Naive thymus-derived CD4-positive, alpha-beta T cell (primary cell): ENCODE data around the gene MALRD1. TPM values are rescaled to one million over a fixed set of nuclear protein-coding genes. Genes with fewer than 3 reads are reported as not detected.

Experiments used
- ATAC-seq: fragments of 150-1000 bp; cut with Tn5 transposase; 2 replicates; pipeline ENCODE4 v1.10.0; 2021; ENCODE audit warnings: mild to moderate bottlenecking, moderate library complexity
- CTCF ChIA-PET: fragments of 350-600 bp; sonication (Branson Sonifier 250); formaldehyde crosslinking; loops from one replicate; lab custom pipeline; 2021; ENCODE audit warnings: antibody characterized with exemption; lab: Charles Lee
- POLR2A ChIA-PET: fragments of 350-600 bp; sonication (Branson Sonifier 250); formaldehyde crosslinking; loops from one replicate; lab custom pipeline; 2021; ENCODE audit warnings: antibody characterized with exemption, inconsistent platforms; lab: Charles Lee
- DNase-seq, 9 donors: peaks; one replicate each; pipeline versions ENCODE4 v3.0.0 to v3.0.0-alpha.2; 2020 to 2022; ENCODE audit warnings: mixed read lengths in 1 of 9
- H3K27ac ChIP-seq: one replicate; pipeline ENCODE4 v1.7.0; 2013; ENCODE audit warnings: mild to moderate bottlenecking, low read depth, low read length, moderate library complexity
- H3K27me3 ChIP-seq, 2 donors: one replicate each; pipeline ENCODE4 v1.7.0; 2013; ENCODE audit warnings: low read length in 2 of 2, mild to moderate bottlenecking in 2 of 2, moderate library complexity in 2 of 2; ENCODE audit not compliant: control insufficient read depth in 2 of 2, insufficient read depth in 2 of 2
- H3K36me3 ChIP-seq, 3 experiments: 1 replicate in 2 of 3; 2 replicates in 1 of 3; pipeline ENCODE4 v1.7.0; 2013; ENCODE audit warnings: low read length in 3 of 3, mild to moderate bottlenecking in 3 of 3, moderate library complexity in 1 of 3; ENCODE audit not compliant: insufficient read depth in 3 of 3, control insufficient read depth in 2 of 3
- H3K4me1 ChIP-seq, 2 donors: one replicate each; pipeline ENCODE4 v1.7.0; 2013; ENCODE audit warnings: low read length in 2 of 2, mild to moderate bottlenecking in 2 of 2, moderate library complexity in 1 of 2; ENCODE audit not compliant: control insufficient read depth in 2 of 2, insufficient read depth in 2 of 2
- H3K4me3 ChIP-seq: 2 replicates; pipeline ENCODE4 v1.7.0; 2013; ENCODE audit warnings: mild to moderate bottlenecking, low read length
- H3K9me3 ChIP-seq, 3 experiments: 1 replicate in 2 of 3; 2 replicates in 1 of 3; pipeline ENCODE4 v1.7.0; 2013; ENCODE audit warnings: low read length in 3 of 3; ENCODE audit not compliant: control insufficient read depth in 2 of 3
- H3K27ac Mint-ChIP-seq, 9 donors: one replicate each; pipeline ENCODE4 v1.8.0; 2020 to 2022; ENCODE audit warnings: mixed read lengths in 9 of 9, mild to moderate bottlenecking in 8 of 9, moderate library complexity in 5 of 9, inconsistent platforms in 2 of 9
- H3K27me3 Mint-ChIP-seq, 5 donors: one replicate each; pipeline ENCODE4 v1.8.0; 2021 to 2022; ENCODE audit warnings: mixed read lengths in 5 of 5, mild to moderate bottlenecking in 1 of 5
- H3K36me3 Mint-ChIP-seq, 5 donors: one replicate each; pipeline ENCODE4 v1.8.0; 2020 to 2022; ENCODE audit warnings: mixed read lengths in 5 of 5, mild to moderate bottlenecking in 3 of 5, inconsistent platforms in 1 of 5
- H3K4me1 Mint-ChIP-seq, 7 donors: one replicate each; pipeline ENCODE4 v1.8.0; 2020 to 2022; ENCODE audit warnings: mixed read lengths in 7 of 7, mild to moderate bottlenecking in 3 of 7, inconsistent platforms in 1 of 7
- H3K4me3 Mint-ChIP-seq, 10 donors: one replicate each; pipeline ENCODE4 v1.8.0; 2020 to 2022; ENCODE audit warnings: mild to moderate bottlenecking in 10 of 10, mixed read lengths in 10 of 10, moderate library complexity in 6 of 10, inconsistent platforms in 2 of 10
- H3K9me3 Mint-ChIP-seq, 11 donors: one replicate each; pipeline ENCODE4 v1.8.0; 2020 to 2022; ENCODE audit warnings: mixed read lengths in 11 of 11, mild to moderate bottlenecking in 4 of 11, inconsistent platforms in 1 of 11, moderate library complexity in 1 of 11
- intact Hi-C, 2 donors: fragments of 100-400 bp; cut with micrococcal nuclease; formaldehyde crosslinking; loops; one replicate each; pipeline ENCODE4 v1.15.1; 2023
- polyA plus RNA-seq, 2 donors: library from polyadenylated mRNA; unstranded; fragments of 300-500 nt; fragmentation: Illumina TruSeq; gene quantifications; one replicate each; pipeline ENCODE4 v1.2.3, GENCODE V29; 2021
- total RNA-seq, 6 experiments: library from RNA in 5 of 6; stranded (reverse) in 5 of 6; gene quantifications; 1 replicate in 5 of 6; 2 replicates in 1 of 6; pipeline ENCODE4 v1.2.3 and lab custom pipeline; 2021 to 2026

MALRD1 gene
- total and polyA plus RNA-seq, 7 experiments from 2014 or later = 0.16 to 1.1 TPM; not detected in 5

DNA sequence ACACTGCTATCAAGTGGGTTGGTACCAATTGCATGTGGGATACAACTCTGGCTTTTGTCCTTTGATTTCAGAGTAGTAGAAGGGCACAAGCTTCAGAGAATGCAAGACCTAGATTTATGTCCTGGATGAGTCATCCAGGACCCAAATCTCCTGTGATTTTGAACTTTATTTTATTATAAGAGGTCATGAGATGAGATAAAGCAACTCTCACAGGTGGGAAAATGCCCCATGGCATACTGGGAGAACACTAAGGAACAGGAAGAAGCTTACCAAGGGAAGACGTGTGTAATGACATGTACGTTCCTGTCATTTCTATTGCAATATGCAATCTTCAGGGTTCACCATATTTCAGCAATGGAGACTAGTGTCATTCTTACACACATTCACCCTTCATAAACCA lies 966 bp downstream of the MALRD1 start:
- no peaks in the 10 kb centered on the region for H3K4me1 Mint-ChIP-seq
- H3K4me3 Mint-ChIP-seq = no peak overlapping the region
- intact Hi-C loops = no loop called here
- ChIA-PET CTCF (no interaction called here), POLR2A (no interaction called here)
- H3K36me3 ChIP-seq = no peaks in the 10 kb centered on the region
- H3K27me3 Mint-ChIP-seq = no peaks in the 10 kb centered on the region
- no peaks in the 10 kb centered on the region for H3K36me3 Mint-ChIP-seq
- peaks cover 0 to 24% (median 6%) of the 10 kb centered on the region in 11 donors for H3K9me3 Mint-ChIP-seq
- ATAC-seq = no peak
- no peak for DNase-seq
- H3K27ac Mint-ChIP-seq = no peak overlapping the region
- H3K4me3 ChIP-seq = no peak overlapping the region
- no peaks in the 10 kb centered on the region for H3K27me3 ChIP-seq
- no peaks in the 10 kb centered on the region for H3K9me3 ChIP-seq
- no peaks in the 10 kb centered on the region for H3K4me1 ChIP-seq
- no peak overlapping the region for H3K27ac ChIP-seq

DNA sequence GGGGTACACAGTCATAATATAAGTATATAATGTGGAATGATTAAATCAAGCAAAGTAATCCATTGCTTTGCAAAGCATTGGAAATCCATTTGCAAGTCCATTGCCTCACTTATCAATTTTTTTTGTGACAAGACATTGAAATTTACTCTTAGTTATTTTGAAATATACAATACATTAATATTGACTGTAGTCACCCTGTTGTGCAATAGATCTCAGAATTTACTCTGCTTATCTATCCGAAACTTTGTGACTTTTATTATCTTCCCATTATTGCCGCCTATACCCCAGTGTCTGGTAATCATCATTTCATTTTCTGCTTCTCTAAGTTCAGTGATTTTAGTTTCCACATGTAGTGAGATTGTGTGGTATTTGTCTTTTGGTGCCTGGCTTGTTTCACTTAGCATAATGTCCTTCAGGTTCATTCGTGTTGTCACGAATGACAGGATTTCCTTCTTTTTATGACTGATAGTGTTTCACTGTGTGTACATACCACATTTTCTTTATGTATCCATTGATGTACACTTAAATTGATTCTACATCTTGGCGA lies 5.8 kb downstream of the MALRD1 start:
- Histone ChIP-seq H3K4me1 (no peaks in the 10 kb centered on the region), H3K27ac (no peak overlapping the region), H3K36me3 (no peaks in the 10 kb centered on the region), H3K27me3 (no peaks in the 10 kb centered on the region), H3K9me3 (no peaks in the 10 kb centered on the region), H3K4me3 (no peak overlapping the region)
- DNase-seq (no peak), ATAC-seq (no peak)
- H3K27me3 Mint-ChIP-seq = no peaks in the 10 kb centered on the region
- H3K4me1 Mint-ChIP-seq = no peaks in the 10 kb centered on the region
- peaks cover 0 to 20% (median 3%) of the 10 kb centered on the region in 11 donors for H3K9me3 Mint-ChIP-seq
- CTCF ChIA-PET = no interaction called here
- no peaks in the 10 kb centered on the region for H3K36me3 Mint-ChIP-seq
- POLR2A ChIA-PET = no interaction called here
- intact Hi-C loops = no loop called here
- no peak overlapping the region for H3K27ac Mint-ChIP-seq
- no peak overlapping the region for H3K4me3 Mint-ChIP-seq

DNA sequence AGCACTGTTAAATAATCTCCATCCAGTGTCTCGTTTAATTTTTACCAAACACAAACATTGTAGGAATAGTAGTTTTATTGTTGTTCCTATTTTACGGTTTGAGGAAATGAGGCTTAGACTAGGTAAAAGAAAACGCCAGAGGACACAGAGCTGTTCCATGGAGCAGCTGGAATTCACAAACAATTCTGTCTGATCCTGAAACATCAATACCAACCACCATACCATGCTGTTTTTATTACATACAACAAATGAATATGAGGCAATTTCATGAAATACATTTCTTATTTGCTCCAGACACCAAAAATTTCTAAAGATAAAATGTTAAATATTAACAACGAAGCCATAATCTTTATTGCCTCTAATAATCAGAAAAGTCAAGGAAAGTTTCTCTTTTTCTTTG lies 9.4 kb downstream of the MALRD1 start:
- no peak overlapping the region for H3K4me3 Mint-ChIP-seq
- Histone ChIP-seq H3K27ac (no peak overlapping the region), H3K4me1 (no peaks in the 10 kb centered on the region), H3K9me3 (no peaks in the 10 kb centered on the region), H3K36me3 (no peaks in the 10 kb centered on the region), H3K4me3 (no peak overlapping the region), H3K27me3 (no peaks in the 10 kb centered on the region)
- no peak for ATAC-seq
- CTCF ChIA-PET = no interaction called here
- H3K9me3 Mint-ChIP-seq = peaks cover 0 to 18% (median 4%) of the 10 kb centered on the region in 11 donors
- DNase-seq = no peak
- no peaks in the 10 kb centered on the region for H3K27me3 Mint-ChIP-seq
- POLR2A ChIA-PET = no interaction called here
- H3K4me1 Mint-ChIP-seq = no peaks in the 10 kb centered on the region
- intact Hi-C loops = no loop called here
- H3K27ac Mint-ChIP-seq = no peak overlapping the region
- no peaks in the 10 kb centered on the region for H3K36me3 Mint-ChIP-seq

DNA sequence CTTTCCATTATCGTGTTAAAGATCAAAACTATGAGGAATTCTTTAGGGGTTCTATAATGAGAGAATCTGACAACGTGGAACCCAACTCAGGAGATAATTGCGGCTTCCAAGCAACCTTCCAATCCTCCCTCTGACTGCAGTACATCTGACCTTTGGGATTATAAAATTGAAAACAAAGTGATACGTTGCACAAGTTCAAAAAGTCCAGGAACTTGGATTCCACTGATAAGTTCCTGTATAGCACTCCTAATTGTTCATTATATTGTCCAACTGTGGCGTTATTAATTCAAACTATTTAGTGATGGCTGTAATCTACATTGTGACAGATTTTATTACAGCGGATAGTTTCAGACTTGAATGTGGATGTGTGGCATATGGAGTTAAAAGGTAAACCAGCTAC lies 15.4 kb downstream of the MALRD1 start:
- no peaks in the 10 kb centered on the region for H3K36me3 ChIP-seq
- DNase-seq (no peak), ATAC-seq (no peak)
- Mint-ChIP-seq H3K27me3 (no peaks in the 10 kb centered on the region), H3K4me3 (no peak overlapping the region), H3K4me1 (no peaks in the 10 kb centered on the region), H3K9me3 (peaks cover 4 to 21% (median 5%) of the 10 kb centered on the region in 11 donors), H3K27ac (no peak overlapping the region), H3K36me3 (no peaks in the 10 kb centered on the region)
- POLR2A ChIA-PET = no interaction called here
- H3K4me1 ChIP-seq = no peaks in the 10 kb centered on the region
- CTCF ChIA-PET = no interaction called here
- H3K27ac ChIP-seq = no peak overlapping the region
- no peak overlapping the region for H3K4me3 ChIP-seq
- H3K9me3 ChIP-seq = no peaks in the 10 kb centered on the region
- H3K27me3 ChIP-seq = no peaks in the 10 kb centered on the region
- intact Hi-C loops = no loop called here

DNA sequence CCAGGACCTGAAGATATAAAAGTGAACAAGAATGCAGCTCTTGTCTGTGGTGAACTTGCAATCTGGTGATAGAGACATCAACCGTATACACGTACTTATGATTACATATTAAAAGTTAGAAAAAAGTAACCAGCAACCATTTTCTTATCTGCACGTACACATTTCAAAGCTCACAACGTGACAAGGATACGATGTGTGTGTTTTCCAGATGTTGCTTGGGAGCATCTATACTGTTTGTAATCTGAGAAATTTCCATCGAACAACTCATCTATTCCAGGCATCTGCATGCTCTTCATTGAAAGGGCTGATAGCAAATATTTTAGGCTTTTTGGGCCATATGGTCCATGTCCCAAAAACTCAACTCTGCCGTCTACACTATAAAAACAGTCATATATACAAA lies 23.3 kb downstream of the MALRD1 start:
- ATAC-seq = no peak
- H3K4me1 Mint-ChIP-seq = no peaks in the 10 kb centered on the region
- no peak for DNase-seq
- Histone ChIP-seq H3K36me3 (no peaks in the 10 kb centered on the region), H3K27me3 (no peaks in the 10 kb centered on the region), H3K9me3 (no peaks in the 10 kb centered on the region), H3K4me1 (no peaks in the 10 kb centered on the region), H3K27ac (no peak overlapping the region), H3K4me3 (no peak overlapping the region)
- ChIA-PET CTCF (no interaction called here), POLR2A (no interaction called here)
- H3K27ac Mint-ChIP-seq = no peak overlapping the region
- no peak overlapping the region for H3K4me3 Mint-ChIP-seq
- peaks cover 0 to 11% (median 4%) of the 10 kb centered on the region in 11 donors for H3K9me3 Mint-ChIP-seq
- H3K27me3 Mint-ChIP-seq = no peaks in the 10 kb centered on the region
- intact Hi-C loops = no loop called here
- H3K36me3 Mint-ChIP-seq = no peaks in the 10 kb centered on the region

DNA sequence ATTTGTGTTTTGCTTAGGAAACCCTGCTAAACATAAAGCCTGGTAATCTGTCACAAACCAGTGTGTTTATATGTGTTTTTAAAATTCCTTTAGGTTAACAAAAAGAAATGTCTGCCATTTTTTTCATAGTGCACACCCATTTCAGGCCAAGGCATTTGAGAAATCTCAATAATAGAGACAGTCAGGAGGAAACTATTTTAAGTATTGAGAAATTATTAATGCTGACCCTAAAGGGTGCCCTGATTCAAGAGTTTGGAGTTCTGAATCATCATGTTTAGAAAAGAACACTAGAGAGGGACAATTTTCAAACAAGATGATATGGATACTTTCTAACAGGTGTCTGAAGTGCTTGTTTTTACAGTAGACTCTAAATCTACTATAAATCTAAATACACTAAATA lies 28.7 kb downstream of the MALRD1 start:
- Histone ChIP-seq H3K27me3 (no peaks in the 10 kb centered on the region), H3K27ac (no peak overlapping the region), H3K36me3 (no peaks in the 10 kb centered on the region), H3K4me1 (no peaks in the 10 kb centered on the region), H3K9me3 (no peaks in the 10 kb centered on the region), H3K4me3 (no peak overlapping the region)
- Mint-ChIP-seq H3K4me3 (no peak overlapping the region), H3K9me3 (peaks cover 2 to 20% (median 9%) of the 10 kb centered on the region in 11 donors), H3K4me1 (no peaks in the 10 kb centered on the region), H3K27me3 (no peaks in the 10 kb centered on the region), H3K27ac (no peak overlapping the region), H3K36me3 (peaks cover 0 to 4% (median 0%) of the 10 kb centered on the region in 5 donors)
- POLR2A ChIA-PET = no interaction called here
- intact Hi-C loops = no loop called here
- DNase-seq (no peak), ATAC-seq (no peak)
- CTCF ChIA-PET = no interaction called here

DNA sequence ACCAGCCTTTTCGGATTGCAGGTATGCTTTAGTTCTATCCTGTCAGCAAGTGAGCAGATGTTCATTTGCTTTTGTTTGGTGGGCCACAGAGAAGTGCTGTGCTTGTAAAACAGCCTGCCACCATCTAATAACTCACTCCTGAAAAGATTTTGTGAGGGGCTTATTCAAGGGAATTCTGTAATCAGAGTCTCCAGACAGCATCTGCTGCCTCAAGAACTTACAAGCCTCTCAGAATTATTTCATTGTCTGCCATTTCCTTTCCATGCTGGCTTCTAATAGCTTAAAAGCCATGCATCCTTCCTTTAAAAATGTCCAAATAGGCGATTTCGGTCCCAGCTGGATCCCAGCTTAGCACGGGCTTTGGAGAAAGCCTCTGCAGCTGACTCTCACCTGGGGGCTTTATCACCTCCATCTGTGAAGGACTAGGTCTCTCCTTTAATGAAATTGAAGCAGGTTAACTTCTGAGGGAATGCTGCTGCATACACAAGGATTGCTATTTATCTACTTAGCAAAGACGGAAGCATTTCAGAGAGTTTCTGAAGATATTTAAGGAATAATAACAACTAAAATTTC lies 48.0 kb downstream of the MALRD1 start:
- intact Hi-C loops = no loop called here
- no peaks in the 10 kb centered on the region for H3K4me1 Mint-ChIP-seq
- ChIA-PET CTCF (no interaction called here), POLR2A (no interaction called here)
- Histone ChIP-seq H3K9me3 (no peaks in the 10 kb centered on the region), H3K4me1 (no peaks in the 10 kb centered on the region), H3K36me3 (no peaks in the 10 kb centered on the region), H3K27ac (no peak overlapping the region), H3K27me3 (no peaks in the 10 kb centered on the region), H3K4me3 (no peak overlapping the region)
- H3K27ac Mint-ChIP-seq = no peak overlapping the region
- ATAC-seq = no peak
- no peaks in the 10 kb centered on the region for H3K36me3 Mint-ChIP-seq
- no peaks in the 10 kb centered on the region for H3K27me3 Mint-ChIP-seq
- H3K9me3 Mint-ChIP-seq = peaks cover 0 to 9% (median 3%) of the 10 kb centered on the region in 11 donors
- no peak overlapping the region for H3K4me3 Mint-ChIP-seq
- no peak for DNase-seq
